SK-N-DZ (cell line): ENCODE results near the gene GABARAPL2.

Experiments
- DNase-seq: peaks from one replicate; pipeline ENCODE4 v3.0.0-alpha.2; 2015; ENCODE audit warnings: low spot score

The GABARAPL2 gene

DNA sequence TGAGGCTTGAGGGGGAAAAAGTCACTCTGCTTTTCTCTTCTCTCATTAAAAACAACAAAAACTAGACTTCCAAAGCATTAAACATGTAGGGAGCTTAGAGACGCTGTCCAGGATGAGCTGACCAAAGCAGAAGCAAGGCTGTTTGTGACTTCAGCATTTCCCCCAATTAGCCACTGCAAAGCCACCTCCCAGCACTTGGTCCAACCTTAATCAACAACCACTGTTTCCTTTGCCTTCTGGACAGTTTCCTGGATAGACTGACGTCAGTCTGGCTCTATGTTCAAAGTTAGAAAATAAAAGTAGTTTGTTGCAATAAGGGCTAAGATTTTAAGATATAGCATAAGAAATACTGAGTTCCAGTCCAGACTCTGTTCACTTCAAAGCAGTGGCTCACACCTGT, 13.2 kb upstream of the GABARAPL2 start:
- no peak for DNase-seq

DNA sequence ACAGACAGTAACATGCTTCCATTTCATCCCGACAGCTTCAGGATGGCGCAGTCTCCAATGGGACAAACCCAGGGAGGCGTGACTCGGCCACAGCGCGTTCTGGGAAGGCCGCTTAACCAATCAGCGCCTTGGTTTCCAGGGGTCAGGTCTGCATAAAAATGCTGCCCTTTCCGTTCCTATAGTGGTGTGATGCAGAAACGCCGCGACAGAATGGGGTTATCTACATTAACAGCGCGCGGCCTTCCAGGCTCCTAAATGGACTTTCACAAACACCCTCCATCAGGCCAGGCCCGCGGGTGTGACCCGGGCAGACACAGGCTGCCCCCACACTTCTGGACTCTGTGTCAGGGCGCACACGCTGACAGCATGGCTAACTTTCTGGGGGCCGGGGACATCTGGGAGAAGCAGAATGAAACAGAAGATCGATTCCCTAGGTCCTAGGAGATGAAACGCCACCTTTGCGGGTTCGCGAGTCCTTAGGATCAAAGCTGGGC, 10.9 kb upstream of the GABARAPL2 start:
- peak; percentile 92 for DNase-seq

DNA sequence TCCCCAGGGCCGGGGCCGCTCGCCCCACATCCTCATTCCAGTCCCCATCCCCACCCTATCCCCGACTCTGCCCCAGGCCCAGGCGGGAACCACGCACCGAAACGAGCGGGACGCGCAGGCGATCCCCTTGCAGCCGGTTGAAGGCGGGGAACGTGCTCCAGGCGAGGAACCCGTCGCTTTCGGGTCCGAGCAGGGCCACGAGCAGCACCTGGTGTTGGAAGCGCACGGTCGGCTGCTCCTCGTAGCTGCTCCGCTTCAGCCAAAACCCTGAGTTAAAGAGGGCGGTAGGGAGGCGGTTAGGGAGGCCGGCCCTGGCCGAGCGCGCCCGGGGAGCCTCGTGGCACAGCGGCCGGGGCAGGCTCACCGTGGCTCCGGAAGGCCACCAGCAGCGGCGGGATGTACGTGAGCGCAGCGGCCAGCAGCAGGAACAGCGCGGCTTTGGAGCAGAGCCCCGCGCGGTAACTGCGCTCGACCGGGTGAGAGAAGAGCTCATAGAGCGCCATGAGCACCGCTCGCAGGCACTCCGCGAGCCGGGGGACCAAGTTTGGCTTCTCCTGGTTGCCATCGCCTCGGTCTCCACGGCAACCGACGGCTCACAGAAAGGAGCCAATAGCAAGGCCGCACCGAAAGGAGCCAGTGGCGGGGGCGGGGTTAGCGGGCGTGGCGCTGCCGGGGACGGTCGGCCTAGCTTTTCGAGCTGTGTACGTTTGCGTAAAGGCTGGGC, 10.3 kb upstream of the GABARAPL2 start, which contains the start of gene TMEM231:
Gene TMEM231, minus strand, starts transcription at position 546 of the 724 bp plus-strand sequence. Its CDS starts 43 bp downstream, at position 503.
- peak; percentile 93 for DNase-seq

DNA sequence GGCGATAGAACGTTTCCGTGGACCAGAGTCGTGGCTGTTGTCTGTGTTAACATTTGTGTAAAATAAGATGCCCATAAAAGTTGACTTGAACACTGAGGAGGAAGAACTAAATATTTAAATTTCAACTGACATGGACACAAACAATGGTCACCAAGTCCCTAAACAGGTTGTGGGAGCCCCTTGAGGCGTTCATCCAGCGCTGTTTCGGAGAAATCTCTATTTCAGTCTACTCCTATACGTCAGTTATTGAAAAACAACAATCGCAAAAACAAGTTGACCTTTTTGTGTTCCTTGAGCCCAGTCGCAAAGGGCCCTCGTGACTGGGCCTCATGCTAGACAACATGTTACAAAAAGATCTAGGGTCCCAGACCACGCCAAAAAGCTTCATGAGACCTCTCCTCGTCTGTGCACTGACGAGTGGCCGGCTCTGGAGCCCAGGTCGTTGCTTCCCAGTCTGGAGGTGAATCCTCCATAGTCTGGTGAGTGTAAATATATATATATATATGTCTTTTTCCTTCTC, 9.7 kb upstream of the GABARAPL2 start:
- no peak for DNase-seq

DNA sequence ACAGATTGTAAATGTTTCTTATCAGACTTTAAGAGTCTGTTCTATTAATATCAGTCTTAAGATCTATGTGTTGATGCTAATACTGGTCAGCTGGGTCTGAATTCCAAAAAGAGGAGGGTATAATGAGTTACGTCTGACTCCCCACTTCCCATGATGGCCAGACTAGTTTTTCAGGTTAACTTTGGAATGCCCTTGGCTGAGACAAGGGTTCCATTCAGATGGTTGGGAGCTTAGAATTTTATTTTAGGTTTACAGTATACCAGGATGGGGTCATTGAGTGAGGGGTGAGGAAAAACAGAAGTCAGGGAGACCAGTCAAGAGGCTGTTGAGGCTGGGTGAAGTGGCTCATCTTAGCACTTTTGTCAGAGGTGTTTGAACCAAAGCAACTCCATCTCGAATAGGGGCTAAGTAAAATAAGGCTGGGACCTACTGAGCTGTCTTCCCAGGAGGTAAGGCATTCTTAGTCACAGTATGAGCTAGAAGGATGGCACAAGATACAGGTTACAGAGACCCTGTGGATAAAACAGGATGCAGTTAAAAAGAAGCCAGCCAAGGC, 7.3 kb upstream of the GABARAPL2 start:
- DNase-seq = no peak

DNA sequence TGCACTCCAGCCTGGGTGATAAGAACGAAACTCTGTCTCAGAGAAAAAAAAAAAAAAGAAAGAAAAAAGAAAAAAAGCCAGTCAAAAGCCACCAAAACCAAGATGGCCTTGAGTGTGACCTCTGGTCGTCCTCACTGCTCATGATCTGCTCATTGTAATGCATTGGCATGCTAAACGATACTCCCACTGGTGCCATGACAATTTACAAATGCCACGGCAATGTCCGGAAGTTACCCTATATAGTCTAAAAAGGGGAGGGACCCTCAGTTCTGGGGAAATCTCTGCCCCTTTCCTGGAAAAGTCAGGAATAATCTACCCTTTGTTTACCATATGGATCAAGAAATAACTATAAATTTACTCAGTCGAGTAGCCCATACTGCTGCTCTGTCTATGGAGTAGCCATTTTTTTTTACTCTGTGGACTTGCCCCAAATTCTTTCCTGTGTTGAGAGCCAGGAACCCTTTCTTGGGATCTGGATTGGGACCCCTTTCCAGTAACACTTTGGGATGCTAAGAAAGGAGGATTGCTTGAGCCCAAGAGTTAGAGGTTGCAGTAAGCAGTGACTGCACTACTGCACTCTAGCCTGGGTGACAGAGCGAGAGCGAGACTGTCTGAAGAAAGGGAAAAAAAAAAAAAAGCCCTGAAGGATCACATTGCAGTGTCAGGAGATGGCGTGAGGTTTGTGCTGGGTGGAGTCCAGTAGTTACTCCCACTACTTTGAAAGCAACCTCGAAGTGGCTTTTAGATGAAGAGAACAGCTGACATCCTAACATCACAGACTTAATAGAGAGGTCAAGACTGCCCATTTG, 6.4 kb upstream of the GABARAPL2 start:
- peak; percentile 27 for DNase-seq

DNA sequence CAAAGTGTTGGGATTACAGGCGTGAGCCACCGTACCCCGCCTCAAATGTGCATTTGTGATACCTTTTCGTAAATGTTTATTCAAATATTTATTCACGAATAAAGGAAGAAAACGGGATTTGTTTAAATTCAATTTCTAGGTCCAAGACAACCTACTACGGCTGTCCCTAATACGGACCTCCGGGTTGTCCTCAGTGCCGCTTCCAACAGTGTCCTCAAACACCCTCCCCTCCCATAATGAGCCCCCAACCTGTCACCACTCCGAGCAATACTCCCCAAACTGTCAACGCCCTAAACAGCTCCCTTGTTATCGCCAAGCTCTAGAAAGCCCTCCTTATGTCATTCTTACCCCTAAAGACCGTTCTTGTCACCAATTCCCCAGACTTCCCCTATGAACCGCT, 539 bp upstream of the GABARAPL2 start:
- DNase-seq = no peak

DNA sequence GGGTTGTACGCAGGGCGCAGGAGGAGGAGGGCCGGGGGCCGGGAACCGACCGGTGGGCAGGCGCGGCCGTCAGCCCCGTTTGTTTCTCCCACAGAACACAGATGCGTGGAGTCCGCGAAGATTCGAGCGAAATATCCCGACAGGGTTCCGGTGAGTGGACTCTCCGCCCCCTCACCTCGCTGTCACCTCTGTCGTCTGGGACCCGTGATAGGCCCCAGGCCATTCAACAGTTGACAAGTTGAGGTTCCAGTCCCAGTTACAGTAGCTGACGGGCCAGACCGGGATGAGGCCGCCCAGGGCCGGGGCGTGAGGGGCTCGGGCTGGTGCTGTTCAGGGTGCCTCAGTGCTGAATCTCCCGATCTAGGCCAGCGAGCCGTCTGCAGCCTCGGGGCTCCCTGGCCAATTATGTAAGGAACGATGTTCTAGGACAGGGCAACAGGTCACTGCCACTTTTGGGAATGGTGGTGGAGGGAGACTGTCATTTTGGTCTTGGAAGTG, 628 bp downstream of the GABARAPL2 start:
- no peak for DNase-seq

DNA sequence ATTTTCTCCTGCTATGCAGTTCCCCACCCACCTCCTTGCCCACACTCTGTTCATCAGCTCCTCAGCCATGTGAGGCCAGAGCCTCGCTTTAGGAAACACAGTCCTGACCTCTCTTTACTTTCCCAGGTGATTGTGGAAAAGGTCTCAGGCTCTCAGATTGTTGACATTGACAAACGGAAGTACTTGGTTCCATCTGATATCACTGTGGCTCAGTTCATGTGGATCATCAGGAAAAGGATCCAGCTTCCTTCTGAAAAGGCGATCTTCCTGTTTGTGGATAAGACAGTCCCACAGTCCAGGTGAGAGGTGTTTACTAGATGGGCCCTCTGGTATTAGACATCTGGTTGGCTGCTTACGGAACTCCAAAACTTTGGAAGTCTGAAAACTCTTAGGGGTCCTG, 1.7 kb downstream of the GABARAPL2 start:
- DNase-seq = no peak

DNA sequence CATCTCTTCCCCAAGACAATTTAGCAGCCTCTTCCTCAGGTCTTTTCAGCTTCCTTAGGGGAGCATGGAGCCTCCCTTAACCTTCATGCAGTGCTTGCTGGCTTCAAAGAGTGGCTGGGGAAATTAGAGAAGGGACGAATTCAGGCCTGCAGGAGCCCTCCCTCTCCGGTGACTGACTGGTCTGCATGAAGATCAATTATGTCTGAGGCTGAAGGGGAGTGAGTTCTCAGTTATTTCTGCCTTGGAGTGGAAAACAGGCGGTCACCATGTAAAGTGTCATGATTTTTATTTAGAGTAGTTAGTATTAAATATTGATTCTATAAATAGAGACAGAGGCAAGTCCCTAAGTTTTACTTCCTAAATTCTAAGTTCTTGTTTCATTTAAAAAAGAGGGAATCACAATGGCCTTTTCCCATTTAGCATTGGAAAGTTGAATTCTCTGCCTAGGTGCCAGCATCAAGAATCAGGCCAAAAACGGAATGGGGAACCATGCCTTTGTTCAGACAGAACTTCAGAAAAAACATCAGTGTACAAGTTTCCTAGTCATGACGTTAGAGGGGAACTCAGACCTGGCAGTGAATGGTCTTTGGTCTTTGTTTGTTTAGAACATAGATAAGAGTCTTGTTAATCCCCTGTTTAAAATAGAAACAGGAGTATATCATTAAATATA, 4.4 kb downstream of the GABARAPL2 start:
- DNase-seq = no peak

DNA sequence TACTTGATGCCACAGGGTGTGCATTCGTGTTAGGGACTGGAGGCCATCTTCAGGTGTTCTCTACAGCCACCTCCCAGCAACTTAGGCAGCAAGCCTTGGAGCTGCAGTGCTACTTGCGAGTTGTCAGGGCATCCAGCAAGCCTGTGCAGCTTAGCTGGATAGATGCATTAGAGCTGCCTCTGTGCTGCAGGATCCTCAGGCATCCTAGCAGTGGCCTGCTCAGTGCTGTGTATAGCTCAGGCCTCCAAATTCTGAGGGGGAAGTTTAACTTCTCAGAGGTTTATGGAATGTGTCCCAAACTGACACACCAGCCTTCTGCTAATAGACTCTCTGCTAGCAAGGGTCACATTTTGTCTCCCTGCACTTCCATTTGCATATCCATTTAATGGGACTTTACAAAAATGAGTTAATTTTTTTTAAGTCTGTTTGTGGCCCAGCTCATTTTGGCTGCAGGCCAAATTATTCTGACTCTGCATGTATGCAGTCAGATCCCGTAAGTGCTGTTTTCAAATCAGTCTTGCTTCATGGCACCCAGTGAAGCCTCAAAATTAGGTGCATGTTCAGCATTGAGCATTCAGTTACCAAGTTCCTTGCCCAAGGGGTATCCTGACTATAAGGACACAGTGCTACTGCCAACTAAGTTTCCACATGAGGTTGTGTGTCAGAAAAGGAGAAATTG, 6.8 kb downstream of the GABARAPL2 start:
- DNase-seq = no peak

DNA sequence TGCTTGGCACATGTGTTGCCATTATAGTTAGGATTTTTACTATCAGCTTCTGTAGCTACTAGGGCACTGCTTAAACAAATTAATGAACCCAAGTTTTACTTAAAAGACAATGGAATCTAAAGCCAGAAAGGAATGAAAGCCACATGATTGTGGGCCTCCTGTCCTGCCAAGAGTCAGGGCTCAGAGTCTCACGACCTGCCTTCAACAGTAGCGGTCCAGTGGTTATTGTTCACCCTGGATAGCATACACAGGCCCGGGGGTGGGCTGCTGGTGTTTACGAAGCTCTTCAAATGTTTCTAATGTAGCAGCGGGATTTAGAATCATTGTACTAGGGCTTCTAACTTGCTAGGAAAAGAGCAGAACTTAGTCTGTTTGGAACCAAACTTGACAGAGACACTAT, 7.8 kb downstream of the GABARAPL2 start:
- DNase-seq = no peak

DNA sequence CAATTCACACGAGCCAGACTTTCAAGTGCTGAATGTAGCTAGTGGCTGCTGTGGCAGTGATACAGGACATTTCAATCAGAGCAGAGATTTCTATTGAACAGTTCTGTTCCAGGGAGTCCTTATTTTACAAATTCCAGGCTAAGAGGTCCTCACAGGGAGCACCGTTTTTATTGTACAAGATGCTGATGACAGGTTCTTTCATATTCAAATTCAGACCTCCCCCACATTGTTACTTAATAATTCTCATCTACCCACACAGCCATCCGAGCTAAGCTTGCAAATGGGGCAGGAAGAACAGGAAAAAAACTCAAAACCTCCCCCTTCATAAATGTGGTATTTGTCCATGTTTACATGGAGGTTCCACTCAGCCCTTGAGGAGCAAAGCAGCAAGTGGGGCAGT, 9.8 kb downstream of the GABARAPL2 start:
- no peak for DNase-seq

DNA sequence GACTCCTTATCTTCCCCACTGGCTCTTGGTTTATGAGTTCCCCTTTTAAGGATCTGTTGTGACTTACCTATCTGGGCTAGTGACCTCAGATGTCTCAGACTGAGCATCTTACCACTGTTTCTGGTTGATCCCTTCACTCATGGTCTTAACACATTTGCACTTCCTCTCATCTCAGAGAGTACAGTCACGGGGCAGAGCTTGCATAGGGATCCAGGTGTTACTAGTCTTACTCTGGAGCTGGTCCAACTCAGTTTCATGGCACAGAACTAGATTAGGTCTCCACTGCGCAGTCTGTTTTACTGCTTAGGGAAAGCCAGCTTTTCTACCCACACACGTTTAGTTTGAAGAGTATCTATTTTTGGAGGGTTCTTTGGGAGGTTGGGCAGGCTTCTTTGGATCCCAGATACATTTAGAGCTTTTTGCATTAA, 10.2 kb downstream of the GABARAPL2 start:
- DNase-seq = no peak

DNA sequence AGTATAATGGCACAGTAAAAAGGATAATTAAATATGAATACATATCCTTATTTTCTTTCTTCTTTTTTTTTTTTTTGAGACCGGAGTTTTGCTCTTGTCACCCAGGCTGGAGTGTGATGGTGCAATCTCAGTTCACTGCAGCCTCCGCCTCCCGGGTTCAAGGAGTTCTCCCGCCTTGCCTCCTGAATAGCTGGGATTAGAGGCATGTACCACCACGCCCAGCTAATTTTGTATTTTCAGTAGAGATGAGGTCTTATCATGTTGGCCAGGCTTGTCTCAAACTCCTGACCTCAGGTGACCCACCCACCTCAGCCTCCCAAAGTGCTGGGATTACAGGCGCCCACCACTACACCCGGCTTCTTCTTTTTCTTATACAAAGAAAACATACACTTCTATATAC, 12.0 kb downstream of the GABARAPL2 start:
- DNase-seq = no peak

DNA sequence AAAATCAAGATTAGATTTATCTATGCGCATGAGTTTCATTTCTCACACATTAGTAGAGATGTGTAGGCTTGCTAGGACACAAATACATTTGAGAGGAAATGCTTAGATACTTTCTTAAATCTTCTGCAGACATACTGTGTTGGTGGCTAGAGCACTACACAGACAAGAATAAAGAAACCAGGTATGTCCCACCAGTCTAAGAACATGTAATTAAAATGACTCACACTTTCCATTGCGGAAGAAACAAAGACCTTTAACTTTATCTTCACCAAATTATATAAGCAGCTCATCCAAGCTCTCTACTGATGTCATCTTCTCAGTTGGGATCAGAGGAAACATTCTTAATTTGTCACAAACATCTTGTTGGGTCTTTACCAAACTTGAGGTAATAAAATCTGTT, 12.5 kb downstream of the GABARAPL2 start:
- no peak for DNase-seq

DNA sequence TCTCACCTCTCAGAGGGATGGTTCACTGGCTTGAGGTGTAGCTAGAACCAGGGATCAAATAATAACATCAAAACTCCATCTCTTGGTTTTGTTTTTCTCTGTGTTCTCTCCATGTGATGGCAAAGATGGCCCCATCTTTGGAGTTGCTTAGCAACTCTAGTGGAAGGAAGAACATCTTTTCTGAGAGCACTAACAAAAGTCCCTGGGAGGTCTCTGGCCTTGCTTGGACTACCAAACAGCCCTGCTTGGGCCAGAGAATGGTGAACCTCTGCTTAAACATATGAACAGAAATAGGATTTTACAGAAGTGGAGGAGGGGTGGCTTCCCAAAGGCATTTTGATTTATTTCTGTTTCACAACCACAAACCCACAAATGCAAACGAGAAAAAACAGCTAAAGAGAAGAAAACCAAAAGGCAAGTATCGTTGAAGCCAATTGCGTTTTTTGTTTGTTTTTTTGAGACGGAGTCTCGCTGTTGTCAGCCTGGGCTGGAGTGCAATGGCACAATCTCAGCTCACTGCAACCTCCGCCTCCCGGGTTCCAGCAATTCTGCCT, 13.2 kb downstream of the GABARAPL2 start:
- no peak for DNase-seq

DNA sequence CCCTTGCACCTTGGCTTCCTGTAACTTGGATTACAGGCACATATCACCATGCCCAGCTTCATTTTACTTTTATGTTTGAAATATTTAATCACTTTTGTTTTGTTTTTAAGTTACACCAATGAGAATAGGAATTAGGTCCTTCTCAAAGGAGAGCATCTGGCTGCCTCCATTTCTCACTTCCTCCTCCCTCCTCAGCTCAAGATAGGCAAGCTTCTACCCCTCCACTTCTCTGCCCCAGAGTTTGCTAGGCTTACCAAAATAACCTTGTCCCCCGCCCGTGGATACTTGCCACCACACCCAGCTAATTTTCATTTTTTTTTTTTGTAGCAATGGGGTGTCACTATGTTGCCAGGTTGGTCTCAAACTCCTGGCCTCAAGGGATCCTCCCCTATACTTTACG, 17.9 kb downstream of the GABARAPL2 start:
- no peak for DNase-seq

DNA sequence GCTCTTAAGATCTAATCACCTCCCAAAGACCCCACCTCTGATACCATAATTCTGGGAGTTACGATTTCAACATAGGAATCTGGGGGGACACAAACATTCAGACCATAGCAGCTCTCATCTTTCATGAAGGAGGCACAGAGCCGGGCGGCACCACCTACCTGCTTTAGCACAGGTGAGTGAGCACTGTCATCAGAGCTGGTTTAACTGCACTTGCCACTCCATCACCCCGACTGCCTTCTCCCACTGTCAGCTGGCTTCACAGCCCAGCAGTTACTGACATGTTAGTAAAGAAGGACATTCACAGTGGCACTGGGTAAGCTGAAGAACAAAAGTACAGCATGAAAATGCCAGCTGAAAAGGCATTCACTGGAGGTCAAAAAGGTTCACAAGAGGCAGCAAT, 22.5 kb downstream of the GABARAPL2 start:
- DNase-seq = no peak

DNA sequence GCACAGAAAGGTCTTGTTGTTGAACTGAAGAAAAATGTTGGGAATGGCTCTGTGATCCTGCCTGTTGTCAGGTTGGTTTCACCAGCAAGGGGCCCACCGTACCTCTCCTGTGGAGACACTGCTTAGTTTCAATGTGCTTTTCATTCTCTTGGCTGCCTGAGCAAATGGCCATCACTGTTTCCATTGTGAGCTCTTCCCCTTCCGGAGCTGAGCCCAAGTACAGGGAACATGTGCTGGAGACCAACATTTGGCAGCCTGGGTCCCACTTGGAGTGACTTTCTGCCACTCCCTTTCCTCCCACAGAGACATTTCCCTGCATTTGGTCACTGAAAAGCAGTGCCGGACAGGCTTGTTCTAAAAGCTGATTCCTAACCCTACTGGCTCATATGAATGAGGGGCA, 23.1 kb downstream of the GABARAPL2 start:
- no peak for DNase-seq
